ENCODE data around the gene GIMAP2.

DNA sequence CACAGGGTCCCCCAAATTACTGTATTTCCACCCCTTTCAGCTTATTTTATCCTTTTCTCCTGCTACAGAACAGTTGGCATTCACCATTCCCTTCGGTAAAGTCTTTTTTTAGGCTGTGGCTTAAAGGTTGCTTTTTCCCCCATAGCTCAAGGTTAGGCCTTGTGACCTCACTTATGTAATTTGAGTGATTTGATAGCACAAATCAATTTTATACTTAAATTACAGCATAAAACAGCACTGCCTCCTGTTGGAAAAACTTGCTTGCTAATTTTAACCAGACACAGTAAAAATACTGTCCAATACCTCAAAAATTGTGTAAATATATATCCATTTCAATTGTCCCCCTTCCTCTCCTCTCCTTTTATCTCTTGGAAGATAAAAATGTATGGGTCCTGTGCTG, 38.0 kb downstream of the GIMAP2 start:
- TF ChIP-seq CTCF (IDR thresholded peaks at IDR 0.05 in 8 of 11, conservative IDR thresholded peaks at IDR 0.05 in 3 of 11) (no peak), POLR2A (IDR thresholded peaks at IDR 0.05) (no peak)
